ENCODE measurements around the gene DERA.
"Not testable (repeated sequence)": the region's sequence is repeated elsewhere in the genome, so short reads cannot be mapped to it uniquely, and the experiment has no call there.

Gene DERA

DNA sequence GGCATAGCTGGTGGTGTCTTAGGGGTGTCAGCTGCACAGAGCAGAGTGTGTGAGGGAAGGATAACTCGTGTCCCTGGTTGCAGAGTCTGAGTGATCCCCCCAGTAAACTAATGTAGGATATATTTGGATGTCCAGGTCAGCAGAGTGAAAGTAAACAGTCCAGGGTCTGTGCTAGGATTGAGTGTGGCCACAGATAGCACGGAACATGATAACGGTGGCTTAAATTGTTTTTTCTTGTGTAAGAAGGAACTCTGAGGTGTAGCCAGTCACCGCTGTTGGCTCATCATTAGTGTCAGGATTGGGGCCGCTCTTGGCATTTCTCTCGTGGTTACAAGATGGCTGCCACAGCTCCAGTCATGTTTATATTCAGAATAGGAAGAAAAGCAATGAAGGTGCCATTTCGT lies 97.3 kb downstream of the DERA start:
- no peak for DNase-seq (ENCODE audit: low read depth, low spot score)

- DNase-seq (ENCODE audit: low read depth, low spot score) = no peak
Observed at GRCh38 chr12:16012117-16012516, 101.0 kb downstream of the DERA start.

- not testable (repeated sequence) for DNase-seq (ENCODE audit: low read depth, low spot score)
Observed at GRCh38 chr12:16013722-16014121, 102.6 kb downstream of the DERA start.

GRCh38 chr12:16014394-16014793 lies 103.3 kb downstream of the DERA start:
- not testable (repeated sequence) for DNase-seq (ENCODE audit: low read depth, low spot score)

DNA sequence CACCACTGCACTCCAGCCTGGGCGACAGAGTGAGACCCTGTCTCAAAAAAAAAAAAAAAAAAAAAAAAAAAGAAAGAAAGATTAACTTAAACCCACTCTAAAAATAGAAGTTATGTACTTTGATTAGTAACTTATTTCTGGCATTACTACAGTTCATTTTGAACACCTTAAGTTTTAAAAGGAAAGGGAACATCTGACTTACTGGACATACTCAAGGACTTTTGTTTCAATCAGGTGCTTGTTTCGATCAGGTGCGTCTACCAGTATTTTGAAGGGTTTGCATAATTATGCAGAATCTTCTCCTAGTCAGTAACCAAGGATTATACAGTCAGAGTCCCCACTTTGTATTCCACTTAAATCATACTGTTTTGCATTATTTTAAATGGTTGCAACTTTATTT lies 105.6 kb downstream of the DERA start:
- no peak for DNase-seq (ENCODE audit: low read depth, low spot score)

DNA sequence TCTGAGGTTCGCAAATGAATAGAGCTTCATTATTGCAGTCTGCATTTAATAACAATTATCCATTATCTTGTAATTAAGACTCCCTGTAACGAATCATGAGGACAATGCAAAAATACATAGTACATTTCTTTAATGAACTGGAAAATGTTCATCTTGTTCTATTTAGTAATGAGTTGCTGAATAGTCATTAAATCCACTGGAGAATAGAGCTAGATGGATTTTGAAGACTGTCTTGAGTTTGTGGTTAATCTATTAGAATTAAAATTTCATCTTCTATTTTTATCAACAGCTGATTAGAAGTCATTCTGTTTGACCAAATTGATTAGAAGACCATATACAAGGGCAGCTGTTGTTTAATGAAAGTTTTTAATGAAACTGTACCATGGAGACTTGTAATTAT lies 107.2 kb downstream of the DERA start:
- no peak for DNase-seq (ENCODE audit: low read depth, low spot score)

GRCh38 chr12:16019136-16019535 lies 108.0 kb downstream of the DERA start:
- no peak for DNase-seq (ENCODE audit: low read depth, low spot score)

DNA sequence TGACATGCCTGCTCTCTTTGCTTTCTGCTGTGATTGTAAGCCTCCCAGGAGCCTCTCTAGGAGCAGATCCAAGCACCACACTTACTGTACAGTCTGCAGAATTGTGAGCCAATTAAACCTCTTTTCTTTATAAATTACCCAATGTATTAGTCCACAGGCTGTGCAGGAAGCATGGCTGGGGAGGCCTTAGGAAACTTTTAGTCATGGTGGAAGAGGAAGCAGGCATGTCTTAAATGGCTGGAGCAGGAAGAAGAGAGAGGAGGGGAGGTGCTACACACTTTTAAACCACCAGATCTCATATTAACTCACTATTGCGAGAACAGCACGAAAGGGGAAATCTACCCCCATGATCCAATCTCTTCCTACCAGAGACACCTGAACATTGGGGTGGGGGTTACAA lies 108.9 kb downstream of the DERA start:
- DNase-seq (ENCODE audit: low read depth, low spot score) = no peak

- no peak for DNase-seq (ENCODE audit: low read depth, low spot score)
Observed at GRCh38 chr12:16021026-16021425, 109.9 kb downstream of the DERA start.

- DNase-seq (ENCODE audit: low read depth, low spot score) = no peak
Observed at GRCh38 chr12:16021676-16022075, 110.5 kb downstream of the DERA start.

DNA sequence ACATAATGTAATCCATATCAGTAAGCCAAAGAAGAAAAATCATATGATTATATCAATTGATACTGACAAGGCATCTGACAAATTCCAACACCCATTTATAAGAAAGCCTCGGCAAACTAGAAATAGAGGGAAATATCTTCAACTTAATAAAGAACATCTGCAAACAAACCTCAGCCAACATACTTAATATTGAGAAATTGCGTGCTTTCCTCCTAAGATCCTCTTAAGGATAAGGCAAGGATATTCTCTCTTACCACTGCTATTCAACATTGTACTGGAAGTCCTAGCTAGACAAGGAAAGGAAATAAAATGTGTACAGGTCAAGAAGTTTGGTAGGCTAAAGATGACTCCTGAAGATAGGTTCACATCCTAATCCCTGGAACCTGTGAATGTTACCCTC lies 115.9 kb downstream of the DERA start:
- DNase-seq (ENCODE audit: low read depth, low spot score) = no peak

DNA sequence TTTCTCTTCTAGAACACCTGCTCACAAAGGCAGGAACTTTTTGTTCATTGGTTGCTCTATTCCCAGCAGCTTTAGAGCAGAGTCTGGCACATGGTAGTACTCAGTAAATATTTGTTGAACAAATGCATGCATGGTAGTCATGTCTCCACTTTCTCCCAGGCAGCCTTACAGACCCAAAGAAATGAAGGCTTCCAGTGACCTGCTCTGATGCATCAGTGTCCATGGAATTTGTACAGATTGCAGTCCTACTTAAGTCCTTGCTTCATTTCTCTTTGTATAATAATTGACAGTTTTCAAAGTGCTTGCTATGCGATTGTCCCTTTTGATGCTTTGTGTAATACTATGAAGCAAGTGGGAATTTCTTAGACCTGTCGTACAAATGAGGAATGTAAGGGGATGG lies 119.6 kb downstream of the DERA start:
- no peak for DNase-seq (ENCODE audit: low read depth, low spot score)

DNA sequence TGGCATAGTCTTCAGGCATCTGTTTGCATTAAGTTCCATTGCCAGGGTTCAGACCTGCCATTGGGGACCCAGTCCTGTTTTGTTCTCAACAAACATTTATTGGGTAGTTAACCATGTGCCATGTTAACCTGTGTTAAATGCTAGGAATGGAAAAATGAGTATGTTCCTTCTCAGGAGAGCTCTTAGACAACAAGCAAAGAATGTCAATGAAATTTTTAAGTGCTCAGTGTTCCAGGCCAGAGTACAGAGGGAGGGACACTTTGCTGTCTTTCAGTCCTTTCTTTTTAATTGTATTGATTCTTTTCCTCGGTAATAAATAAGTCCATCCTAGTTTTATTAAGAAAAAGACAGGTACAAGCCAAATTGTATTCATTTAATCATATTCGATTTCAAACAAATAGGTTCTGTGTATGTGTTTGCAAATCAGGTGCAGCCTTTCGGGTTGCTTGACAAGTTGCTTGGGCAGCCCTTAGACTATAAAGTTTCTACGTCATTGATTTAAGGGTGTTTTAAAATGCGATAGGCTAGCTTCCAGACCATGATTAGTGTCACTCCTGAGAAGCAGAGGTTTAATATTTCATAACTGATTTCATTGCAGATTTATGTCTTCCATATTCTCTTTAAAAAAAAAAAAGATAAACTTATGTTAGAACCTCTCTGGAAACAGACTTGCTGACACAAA lies 123.1 kb downstream of the DERA start:
- no peak for DNase-seq (ENCODE audit: low read depth, low spot score)

- DNase-seq (ENCODE audit: low read depth, low spot score) = no peak
Observed at GRCh38 chr12:16036073-16036472, 124.9 kb downstream of the DERA start.

DNA sequence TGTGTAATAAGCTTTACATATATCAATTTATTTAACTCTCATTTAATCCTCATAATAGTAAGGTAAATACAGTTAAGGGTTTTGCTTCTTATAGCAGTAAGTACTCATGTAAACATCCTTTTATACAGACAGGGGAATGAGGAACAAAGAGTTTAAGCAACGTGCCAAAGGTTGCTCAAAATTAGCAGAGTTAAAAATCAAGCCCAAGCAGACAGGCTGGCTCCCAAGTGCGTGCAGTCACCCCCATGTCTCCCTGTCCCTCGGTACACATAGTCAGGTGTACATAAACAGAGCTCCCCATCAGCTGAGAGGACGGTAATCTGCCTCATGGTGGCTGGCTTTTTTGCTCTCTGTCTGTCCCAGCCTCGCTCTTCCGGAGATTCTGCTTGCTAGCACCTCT lies 126.4 kb downstream of the DERA start:
- DNase-seq (ENCODE audit: low read depth, low spot score) = no peak

DNA sequence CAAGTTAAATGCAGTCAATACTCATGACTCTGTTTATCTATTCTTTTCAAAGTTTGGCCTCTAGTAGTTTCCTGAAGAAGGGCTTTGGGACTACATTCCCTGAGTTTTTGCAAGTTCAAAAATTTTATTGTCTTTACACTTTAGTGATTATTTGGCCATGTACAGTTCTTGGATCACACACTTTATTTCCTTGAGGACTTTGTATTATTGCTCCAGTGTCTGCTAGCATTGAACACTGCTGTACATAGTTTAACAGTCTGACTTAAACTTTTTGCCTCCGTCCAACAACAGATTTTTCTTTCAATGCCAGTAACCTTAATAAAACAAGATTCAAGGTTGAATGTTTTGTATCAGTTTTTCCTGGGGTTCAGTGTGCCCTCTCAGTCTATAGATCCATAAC lies 132.3 kb downstream of the DERA start:
- no peak for DNase-seq (ENCODE audit: low read depth, low spot score)

DNA sequence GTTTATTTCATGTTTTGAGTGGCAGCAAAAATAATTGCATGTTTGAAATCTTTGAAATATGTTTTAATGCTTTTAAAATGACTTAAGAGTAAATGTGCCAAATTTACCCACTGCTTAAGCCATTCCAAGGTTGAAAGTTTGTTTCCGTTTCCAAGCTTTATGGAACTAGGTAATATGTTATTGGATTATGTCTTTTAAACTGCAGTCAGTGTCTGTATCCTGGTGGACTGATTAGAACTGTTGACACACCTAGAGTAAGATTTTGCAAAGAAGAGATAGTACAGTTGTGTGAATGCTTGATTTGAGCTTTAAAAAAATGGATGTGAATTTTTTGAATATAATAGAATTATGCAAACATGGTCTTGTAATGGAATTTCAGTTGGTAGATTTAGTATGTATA lies 135.1 kb downstream of the DERA start:
- no peak for DNase-seq (ENCODE audit: low read depth, low spot score)

DNA sequence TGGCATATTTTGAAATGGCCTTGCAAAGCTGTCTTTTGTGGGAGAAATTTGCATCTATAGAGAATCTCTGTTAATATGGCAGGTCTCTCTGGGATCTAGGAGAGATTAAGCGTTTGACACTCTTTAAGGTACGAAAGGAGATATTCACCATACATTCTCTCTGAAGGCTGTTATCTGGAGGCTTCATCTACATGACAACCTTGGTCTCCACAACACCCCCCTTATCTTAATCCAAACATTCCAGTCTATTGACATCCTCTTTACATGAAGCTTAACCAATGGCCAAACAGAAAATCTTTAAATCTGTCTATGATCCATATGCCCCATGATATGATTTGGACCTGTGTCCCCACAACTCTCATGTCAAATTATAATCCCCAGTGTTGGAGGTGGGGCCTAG lies 137.4 kb downstream of the DERA start:
- DNase-seq (ENCODE audit: low read depth, low spot score) = no peak

- DNase-seq (ENCODE audit: low read depth, low spot score) = no peak
Observed at GRCh38 chr12:16056910-16057309, 145.8 kb downstream of the DERA start.

- DNase-seq (ENCODE audit: low read depth, low spot score) = not testable (repeated sequence)
Observed at GRCh38 chr12:16057351-16057751, 146.2 kb downstream of the DERA start.

- no peak for DNase-seq (ENCODE audit: low read depth, low spot score)
Observed at GRCh38 chr12:16062611-16063010, 151.5 kb downstream of the DERA start.

GRCh38 chr12:16063726-16064125 lies 152.6 kb downstream of the DERA start:
- DNase-seq (ENCODE audit: low read depth, low spot score) = no peak

- DNase-seq (ENCODE audit: low read depth, low spot score) = no peak
Observed at GRCh38 chr12:16070113-16070512, 159.0 kb downstream of the DERA start.

DNA sequence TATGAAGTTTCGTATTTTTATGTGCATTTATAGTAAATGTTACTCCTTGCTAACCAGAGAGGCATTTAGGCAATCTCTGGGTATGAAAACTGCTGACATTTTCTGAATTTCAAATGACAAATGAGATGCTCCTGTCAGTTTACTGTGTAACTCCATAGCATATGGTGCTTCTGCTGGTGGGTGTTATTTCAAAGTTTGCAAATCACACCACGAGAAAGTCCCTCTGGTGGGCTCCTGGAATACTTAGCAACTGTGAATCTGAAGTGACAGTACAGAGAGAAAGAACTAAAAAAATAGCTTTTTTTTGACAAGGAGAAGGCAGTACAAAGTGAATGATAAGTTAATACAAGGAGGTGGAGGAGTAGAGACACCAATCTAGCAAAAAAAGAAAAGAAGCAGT lies 161.5 kb downstream of the DERA start:
- DNase-seq (ENCODE audit: low read depth, low spot score) = no peak

Data from activated naive CD8-positive, alpha-beta T cell treated with anti-CD3 and anti-CD28 coated beads, Interleukin-2, amount 50 U/mL, for 16 hours (primary cell).